Mucosa of stomach (tissue), 1 donor: ENCODE measurements around the gene BTNL3.

Source experiments
- H3K27me3 ChIP-seq: one replicate; pipeline ENCODE4 v1.7.0; 2013; ENCODE audit warnings: mild to moderate bottlenecking, low read length; ENCODE audit not compliant: control insufficient read depth, insufficient read depth
- H3K36me3 ChIP-seq: one replicate; pipeline ENCODE4 v1.7.0; 2013; ENCODE audit warnings: low read length; ENCODE audit not compliant: control insufficient read depth, insufficient read depth
- H3K4me1 ChIP-seq: one replicate; pipeline ENCODE4 v1.7.0; 2013; ENCODE audit warnings: mild to moderate bottlenecking, low read length; ENCODE audit not compliant: control insufficient read depth, insufficient read depth
- H3K4me3 ChIP-seq: one replicate; pipeline ENCODE4 v1.7.0; 2013; ENCODE audit warnings: low read length
- H3K9ac ChIP-seq: one replicate; pipeline ENCODE4 v1.7.0; 2013; ENCODE audit warnings: mild to moderate bottlenecking, low read length, moderate library complexity
- H3K9me3 ChIP-seq: one replicate; pipeline ENCODE4 v1.7.0; 2013; ENCODE audit warnings: mild to moderate bottlenecking, low read length, moderate library complexity; ENCODE audit not compliant: control insufficient read depth
- donor health status: Pancreatic carcinoma.

BTNL3 gene

GRCh38 chr5:181027452-181028031, 38.9 kb downstream of the BTNL3 start:
- Histone ChIP-seq H3K27me3 (no peaks in the 10 kb centered on the region), H3K4me1 (no peaks in the 10 kb centered on the region), H3K4me3 (no peak overlapping the region), H3K36me3 (no peaks in the 10 kb centered on the region), H3K9me3 (no peaks in the 10 kb centered on the region), H3K9ac (no peak overlapping the region)

GRCh38 chr5:181028032-181028819, 39.6 kb downstream of the BTNL3 start:
- Histone ChIP-seq H3K4me1 (no peaks in the 10 kb centered on the region), H3K27me3 (no peaks in the 10 kb centered on the region), H3K9me3 (no peaks in the 10 kb centered on the region), H3K36me3 (no peaks in the 10 kb centered on the region), H3K9ac (no peak overlapping the region), H3K4me3 (no peak overlapping the region)

GRCh38 chr5:181031716-181032115, 43.1 kb downstream of the BTNL3 start:
- no peaks in the 10 kb centered on the region for H3K4me1 ChIP-seq
- H3K9ac ChIP-seq, result no peak overlapping the region
- no peak overlapping the region for H3K4me3 ChIP-seq
- H3K9me3 ChIP-seq, result no peaks in the 10 kb centered on the region
- no peaks in the 10 kb centered on the region for H3K36me3 ChIP-seq
- H3K27me3 ChIP-seq, result peaks cover 6% of the 10 kb centered on the region

- Histone ChIP-seq H3K27me3 (peaks cover 12% of the 10 kb centered on the region), H3K9me3 (no peaks in the 10 kb centered on the region), H3K36me3 (no peaks in the 10 kb centered on the region), H3K4me1 (no peaks in the 10 kb centered on the region), H3K4me3 (no peak overlapping the region), H3K9ac (no peak overlapping the region)
Measured at GRCh38 chr5:181035991-181036815, 47.6 kb downstream of the BTNL3 start.

GRCh38 chr5:181036816-181037364, 48.2 kb downstream of the BTNL3 start:
- Histone ChIP-seq H3K9ac (no peak overlapping the region), H3K27me3 (peaks cover 12% of the 10 kb centered on the region), H3K4me1 (no peaks in the 10 kb centered on the region), H3K9me3 (no peaks in the 10 kb centered on the region), H3K4me3 (no peak overlapping the region), H3K36me3 (no peaks in the 10 kb centered on the region)

GRCh38 chr5:181037365-181037861, 48.8 kb downstream of the BTNL3 start:
- Histone ChIP-seq H3K27me3 (peaks cover 17% of the 10 kb centered on the region), H3K36me3 (no peaks in the 10 kb centered on the region), H3K4me3 (no peak overlapping the region), H3K9me3 (no peaks in the 10 kb centered on the region), H3K4me1 (no peaks in the 10 kb centered on the region), H3K9ac (no peak overlapping the region)

- Histone ChIP-seq H3K9me3 (no peaks in the 10 kb centered on the region), H3K27me3 (peaks cover 21% of the 10 kb centered on the region), H3K36me3 (no peaks in the 10 kb centered on the region), H3K4me3 (no peak overlapping the region), H3K9ac (no peak overlapping the region), H3K4me1 (no peaks in the 10 kb centered on the region)
Measured at GRCh38 chr5:181039471-181039870, 50.8 kb downstream of the BTNL3 start.

GRCh38 chr5:181039931-181040630, 51.4 kb downstream of the BTNL3 start, which contains the start of gene BTNL9:
Gene BTNL9 (plus strand): TSS chr5:181040266. CDS start chr5:181045490, 5,224 bp downstream.
- H3K36me3 ChIP-seq, result no peaks in the 10 kb centered on the region
- no peaks in the 10 kb centered on the region for H3K9me3 ChIP-seq
- H3K27me3 ChIP-seq, result peaks cover 26% of the 10 kb centered on the region
- no peak within 1 kb of the TSS for H3K9ac ChIP-seq
- no peak within 1 kb of the TSS for H3K4me3 ChIP-seq
- no peaks in the 10 kb centered on the region for H3K4me1 ChIP-seq

GRCh38 chr5:181040631-181040945, 51.9 kb downstream of the BTNL3 start:
- Histone ChIP-seq H3K4me3 (no peak overlapping the region), H3K9ac (no peak overlapping the region), H3K9me3 (no peaks in the 10 kb centered on the region), H3K4me1 (no peaks in the 10 kb centered on the region), H3K27me3 (peaks cover 30% of the 10 kb centered on the region), H3K36me3 (no peaks in the 10 kb centered on the region)

- Histone ChIP-seq H3K36me3 (no peaks in the 10 kb centered on the region), H3K27me3 (peaks cover 32% of the 10 kb centered on the region), H3K4me3 (no peak overlapping the region), H3K4me1 (no peaks in the 10 kb centered on the region), H3K9me3 (no peaks in the 10 kb centered on the region), H3K9ac (no peak overlapping the region)
Measured at GRCh38 chr5:181041043-181041442, 52.4 kb downstream of the BTNL3 start.

- no peaks in the 10 kb centered on the region for H3K36me3 ChIP-seq
- no peaks in the 10 kb centered on the region for H3K4me1 ChIP-seq
- H3K9me3 ChIP-seq, result no peaks in the 10 kb centered on the region
- peaks cover 32% of the 10 kb centered on the region for H3K27me3 ChIP-seq
- H3K4me3 ChIP-seq, result no peak overlapping the region
- H3K9ac ChIP-seq, result no peak overlapping the region
Measured at GRCh38 chr5:181042036-181042713, 53.5 kb downstream of the BTNL3 start.
